Measurements from ENCODE around the gene MPZL1. TPM values are rescaled to one million over a fixed set of nuclear protein-coding genes. Genes with fewer than 3 reads are reported as not detected.
A peak's percentile ranks its signal among the peaks of the same experiment; 100 is the strongest.

Gene MPZL1
- total RNA-seq, 1 experiment from 2014 or later: 52.9 TPM

DNA sequence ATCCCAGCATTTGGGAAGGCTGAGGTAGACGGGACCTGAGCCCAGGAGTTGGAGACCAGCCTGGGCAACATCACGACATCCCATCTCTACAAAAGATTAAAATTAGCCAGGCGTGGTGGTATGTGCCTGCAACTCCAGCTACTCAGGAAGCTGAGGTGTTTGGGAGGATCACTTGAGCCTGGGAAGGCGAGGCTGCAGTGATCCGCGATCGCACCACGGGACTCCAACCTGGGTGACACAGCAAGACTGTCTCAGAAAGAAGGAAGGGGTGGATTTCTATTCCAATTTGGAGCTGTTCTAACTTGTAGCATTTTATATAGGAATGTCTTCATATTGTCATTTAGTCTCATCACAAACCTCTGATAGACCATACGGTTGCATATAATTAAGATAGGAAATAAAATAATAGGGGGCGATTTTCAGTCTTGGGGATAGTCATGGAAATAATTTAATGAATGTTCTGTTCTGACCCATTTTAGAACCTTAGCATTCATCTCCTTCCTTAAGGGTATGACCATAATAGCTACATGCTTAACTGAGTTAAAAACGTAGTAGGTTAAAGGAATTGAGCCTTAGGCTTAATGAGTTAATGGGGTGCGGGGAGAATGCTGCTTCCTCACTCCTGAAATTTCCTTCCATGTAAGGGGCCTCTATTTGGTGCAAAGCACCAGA, 99.0 kb downstream of the MPZL1 start:
- POLR2A ChIA-PET: no interaction called here
- no peaks in the 10 kb centered on the region for H3K9me3 ChIP-seq (ENCODE audit: control insufficient read depth in 1 of 2, insufficient read depth in 1 of 2, low read depth in 1 of 2, low read length in 2 of 2)
- peak overlapping the region in 1 of 2 experiments; percentile 28; a peak in 1 of 4 replicates for H3K4me3 ChIP-seq (replicated peaks in 1 of 2; ENCODE audit: low read depth in 1 of 2, low read length in 2 of 2)
- H3K4me2 ChIP-seq (ENCODE audit: low read length): peak overlapping the region; percentile 57
- H3K27me3 ChIP-seq (ENCODE audit: insufficient read depth, low read length): no peaks in the 10 kb centered on the region
- H3K4me1 ChIP-seq (ENCODE audit: control insufficient read depth in 1 of 2, insufficient read depth in 2 of 2, low read length in 2 of 2): peaks cover 4 to 30% of the 10 kb centered on the region in 2 experiments; a peak in 3 of 4 replicates
- H2AFZ ChIP-seq (ENCODE audit: low read depth, low read length, poor library complexity, severe bottlenecking): peak overlapping the region; percentile 86
- no peaks in the 10 kb centered on the region for H4K20me1 ChIP-seq (ENCODE audit: insufficient read depth)
- H3K36me3 ChIP-seq (ENCODE audit: control insufficient read depth in 1 of 2, insufficient read depth in 2 of 2, low read length in 2 of 2): no peaks in the 10 kb centered on the region
- BruUV-seq (replicated peaks): no TSS peak
- H3K9ac ChIP-seq (ENCODE audit: low read length): peak overlapping the region; percentile 38; the same call in 1 of the 2 replicates
- intact Hi-C loops (cut with micrococcal nuclease): no loop called here
- CTCF ChIA-PET: no interaction called here
- H3K79me2 ChIP-seq (ENCODE audit: insufficient read depth, low read length): no peaks in the 10 kb centered on the region
- no peak for TF ChIP-seq ELF1 (IDR thresholded peaks at IDR 0.05; ENCODE audit: borderline replicate concordance, low read depth)
- TF ChIP-seq, protein P1, sequence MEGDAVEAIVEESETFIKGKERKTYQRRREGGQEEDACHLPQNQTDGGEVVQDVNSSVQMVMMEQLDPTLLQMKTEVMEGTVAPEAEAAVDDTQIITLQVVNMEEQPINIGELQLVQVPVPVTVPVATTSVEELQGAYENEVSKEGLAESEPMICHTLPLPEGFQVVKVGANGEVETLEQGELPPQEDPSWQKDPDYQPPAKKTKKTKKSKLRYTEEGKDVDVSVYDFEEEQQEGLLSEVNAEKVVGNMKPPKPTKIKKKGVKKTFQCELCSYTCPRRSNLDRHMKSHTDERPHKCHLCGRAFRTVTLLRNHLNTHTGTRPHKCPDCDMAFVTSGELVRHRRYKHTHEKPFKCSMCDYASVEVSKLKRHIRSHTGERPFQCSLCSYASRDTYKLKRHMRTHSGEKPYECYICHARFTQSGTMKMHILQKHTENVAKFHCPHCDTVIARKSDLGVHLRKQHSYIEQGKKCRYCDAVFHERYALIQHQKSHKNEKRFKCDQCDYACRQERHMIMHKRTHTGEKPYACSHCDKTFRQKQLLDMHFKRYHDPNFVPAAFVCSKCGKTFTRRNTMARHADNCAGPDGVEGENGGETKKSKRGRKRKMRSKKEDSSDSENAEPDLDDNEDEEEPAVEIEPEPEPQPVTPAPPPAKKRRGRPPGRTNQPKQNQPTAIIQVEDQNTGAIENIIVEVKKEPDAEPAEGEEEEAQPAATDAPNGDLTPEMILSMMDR (IDR thresholded peaks at IDR 0.05 in 2 of 3, conservative IDR thresholded peaks at IDR 0.05 in 1 of 3; ENCODE audit: borderline replicate concordance in 1 of 3, insufficient read depth in 1 of 3, low read depth in 2 of 3, low read length in 2 of 3): no peak
- TF ChIP-seq CEBPB (IDR thresholded peaks at IDR 0.05; ENCODE audit: low read depth): no peak
- TF ChIP-seq RAD21 (IDR thresholded peaks at IDR 0.05; ENCODE audit: low read depth): no peak
- no peak for TF ChIP-seq EGR1 (IDR thresholded peaks at IDR 0.05; ENCODE audit: low read depth)
- TF ChIP-seq, protein P2, sequence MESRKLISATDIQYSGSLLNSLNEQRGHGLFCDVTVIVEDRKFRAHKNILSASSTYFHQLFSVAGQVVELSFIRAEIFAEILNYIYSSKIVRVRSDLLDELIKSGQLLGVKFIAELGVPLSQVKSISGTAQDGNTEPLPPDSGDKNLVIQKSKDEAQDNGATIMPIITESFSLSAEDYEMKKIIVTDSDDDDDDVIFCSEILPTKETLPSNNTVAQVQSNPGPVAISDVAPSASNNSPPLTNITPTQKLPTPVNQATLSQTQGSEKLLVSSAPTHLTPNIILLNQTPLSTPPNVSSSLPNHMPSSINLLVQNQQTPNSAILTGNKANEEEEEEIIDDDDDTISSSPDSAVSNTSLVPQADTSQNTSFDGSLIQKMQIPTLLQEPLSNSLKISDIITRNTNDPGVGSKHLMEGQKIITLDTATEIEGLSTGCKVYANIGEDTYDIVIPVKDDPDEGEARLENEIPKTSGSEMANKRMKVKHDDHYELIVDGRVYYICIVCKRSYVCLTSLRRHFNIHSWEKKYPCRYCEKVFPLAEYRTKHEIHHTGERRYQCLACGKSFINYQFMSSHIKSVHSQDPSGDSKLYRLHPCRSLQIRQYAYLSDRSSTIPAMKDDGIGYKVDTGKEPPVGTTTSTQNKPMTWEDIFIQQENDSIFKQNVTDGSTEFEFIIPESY (IDR thresholded peaks at IDR 0.05; ENCODE audit: extremely low read depth, insufficient replicate concordance, low read length): no peak
- no peaks in the 10 kb centered on the region for H3K9me2 ChIP-seq (ENCODE audit: insufficient read depth)
- RAD21 ChIA-PET (ENCODE audit: low non-redundant PET in 1 of 2, low total read pairs in 2 of 2, uncharacterized antibody in 2 of 2, unreplicated experiment in 2 of 2): no interaction called here
- DNase-seq (ENCODE audit: low read depth, low spot score) (no peak), ATAC-seq (no peak)
- peak overlapping the region; percentile 44; the same call in 1 of the 2 replicates for H3K27ac ChIP-seq (ENCODE audit: low read depth, low read length)
